Activated T-helper 1 cell treated with Interleukin-2 at 50 U/mL for 16 hours (primary cell): ENCODE data around the gene SERPINB3.
"Not testable (repeated sequence)": the region's sequence is repeated elsewhere in the genome, so short reads cannot be mapped to it uniquely, and the experiment has no call there.

ENCODE experiments used
- DNase-seq: peaks from one replicate; pipeline ENCODE4 v3.0.0-alpha.2; 2020; ENCODE audit warnings: low read depth

The SERPINB3 gene

GRCh38 chr18:63661750-63662149 lies at the start of gene SERPINB3:
TSS of gene SERPINB3 (minus strand) at chr18:63661893. CDS start at chr18:63661216, 677 bp downstream.
- not testable (repeated sequence) for DNase-seq

- DNase-seq = no peak
These were observed 47.0 kb upstream of the SERPINB3 start for GRCh38 chr18:63708650-63709049.

GRCh38 chr18:63707816-63708215 lies 46.1 kb upstream of the SERPINB3 start:
- no peak for DNase-seq

GRCh38 chr18:63705401-63705800 lies 43.7 kb upstream of the SERPINB3 start:
- no peak for DNase-seq

GRCh38 chr18:63702660-63703059 lies 41.0 kb upstream of the SERPINB3 start, which contains the start of gene SERPINB11:
TSS of gene SERPINB11 (plus strand) at chr18:63702960. CDS start at chr18:63710194, 7,234 bp downstream.
- no peak for DNase-seq

DNA sequence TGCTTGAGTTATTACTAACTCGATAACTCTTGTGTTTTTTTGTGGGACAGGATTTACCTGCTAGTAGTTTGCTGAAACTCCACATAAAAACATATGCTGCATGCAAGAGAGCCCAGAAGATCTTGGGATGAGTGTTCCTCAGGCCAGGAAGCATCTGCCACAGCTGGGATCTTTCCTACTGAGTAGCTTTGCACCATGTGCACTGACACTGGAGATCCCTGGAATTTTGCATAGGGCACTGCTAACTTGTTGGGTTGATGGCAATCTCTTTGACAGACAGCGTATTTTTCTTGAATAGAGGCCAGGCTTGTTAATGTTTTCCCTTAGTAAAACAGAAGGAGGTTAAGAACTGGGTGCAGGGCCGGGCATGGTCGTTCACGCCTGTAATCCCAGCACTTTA lies 40.3 kb upstream of the SERPINB3 start:
- DNase-seq = no peak

DNA sequence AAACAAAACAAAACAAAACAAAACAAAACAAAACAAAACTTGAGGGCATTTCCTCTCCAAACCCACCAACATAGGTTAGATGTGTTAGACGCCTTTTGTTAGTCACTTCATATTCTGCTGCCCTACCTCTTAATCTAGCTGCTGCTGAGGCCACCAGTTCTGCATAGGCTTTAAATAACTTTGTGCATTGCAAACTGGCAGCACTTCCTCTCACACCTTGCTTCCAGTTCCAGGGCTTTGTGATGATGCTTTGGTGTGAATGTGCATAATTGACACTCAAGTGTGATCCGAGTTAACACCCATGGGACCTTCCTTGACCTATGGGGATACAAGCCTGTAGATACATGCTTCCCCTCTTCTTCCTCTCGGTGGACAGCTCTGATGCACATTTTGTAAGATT lies 38.8 kb upstream of the SERPINB3 start:
- no peak for DNase-seq

- no peak for DNase-seq
These were observed 35.5 kb upstream of the SERPINB3 start for GRCh38 chr18:63697097-63697660.

DNA sequence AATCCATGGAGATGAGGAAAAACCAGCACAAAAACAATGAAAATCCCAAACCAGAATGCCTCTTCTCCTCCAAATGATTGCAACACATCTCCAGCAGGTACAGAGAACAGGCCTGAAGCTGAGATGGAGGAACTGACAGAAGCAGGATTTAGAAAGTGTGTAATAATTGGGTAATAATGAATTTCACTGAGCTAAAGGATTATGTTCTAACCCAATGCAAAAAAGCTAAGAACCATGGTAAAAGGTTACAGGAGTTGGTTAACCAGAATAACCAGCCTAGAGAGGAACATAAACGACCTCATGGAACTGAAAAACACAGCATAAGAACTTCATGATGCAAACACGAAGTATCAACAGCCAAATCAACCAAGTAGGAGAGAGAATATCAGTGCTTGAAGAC lies 27.4 kb upstream of the SERPINB3 start:
- no peak for DNase-seq

- no peak for DNase-seq
These were observed 25.2 kb upstream of the SERPINB3 start for GRCh38 chr18:63686871-63687270.

GRCh38 chr18:63684718-63685117 lies 23.0 kb upstream of the SERPINB3 start:
- no peak for DNase-seq

DNA sequence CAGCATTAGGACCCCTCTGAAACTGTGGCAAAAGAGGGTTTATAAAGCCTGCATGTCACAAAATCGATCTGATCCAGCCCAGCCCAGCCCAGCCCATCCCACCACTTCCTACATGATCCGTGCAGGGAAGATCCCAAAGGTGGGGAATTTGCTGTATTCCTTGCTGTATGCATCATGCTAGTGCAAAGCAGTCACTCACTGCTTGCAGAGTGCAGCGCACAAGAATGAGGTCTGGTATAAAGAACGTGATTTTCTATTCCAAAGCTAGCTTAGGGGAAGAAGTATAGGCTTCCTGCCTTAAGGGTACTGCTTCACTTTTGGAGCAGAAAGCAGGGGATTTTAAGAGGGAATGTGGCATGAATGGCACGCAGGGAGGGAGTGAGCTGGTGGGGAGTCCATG lies 22.2 kb upstream of the SERPINB3 start:
- DNase-seq = no peak

DNA sequence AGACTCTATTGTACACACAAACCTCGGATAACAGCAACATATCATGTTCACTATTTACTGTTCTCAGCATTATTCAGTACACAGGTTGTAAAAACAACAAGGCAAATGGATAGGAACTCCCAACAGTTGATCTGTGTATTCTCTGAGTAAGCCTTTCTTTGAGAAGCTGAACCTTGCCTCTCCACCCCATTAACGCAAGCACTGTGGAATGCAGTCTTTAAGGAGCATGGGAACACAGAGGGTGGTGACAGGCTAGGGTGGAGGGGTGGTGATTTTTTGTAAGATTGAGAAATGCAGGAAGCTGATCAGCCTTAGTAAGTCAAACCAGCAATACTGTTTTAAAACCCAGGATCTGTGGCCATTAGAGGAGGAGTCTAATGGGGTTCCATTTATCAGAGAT lies 21.5 kb upstream of the SERPINB3 start:
- no peak for DNase-seq

DNA sequence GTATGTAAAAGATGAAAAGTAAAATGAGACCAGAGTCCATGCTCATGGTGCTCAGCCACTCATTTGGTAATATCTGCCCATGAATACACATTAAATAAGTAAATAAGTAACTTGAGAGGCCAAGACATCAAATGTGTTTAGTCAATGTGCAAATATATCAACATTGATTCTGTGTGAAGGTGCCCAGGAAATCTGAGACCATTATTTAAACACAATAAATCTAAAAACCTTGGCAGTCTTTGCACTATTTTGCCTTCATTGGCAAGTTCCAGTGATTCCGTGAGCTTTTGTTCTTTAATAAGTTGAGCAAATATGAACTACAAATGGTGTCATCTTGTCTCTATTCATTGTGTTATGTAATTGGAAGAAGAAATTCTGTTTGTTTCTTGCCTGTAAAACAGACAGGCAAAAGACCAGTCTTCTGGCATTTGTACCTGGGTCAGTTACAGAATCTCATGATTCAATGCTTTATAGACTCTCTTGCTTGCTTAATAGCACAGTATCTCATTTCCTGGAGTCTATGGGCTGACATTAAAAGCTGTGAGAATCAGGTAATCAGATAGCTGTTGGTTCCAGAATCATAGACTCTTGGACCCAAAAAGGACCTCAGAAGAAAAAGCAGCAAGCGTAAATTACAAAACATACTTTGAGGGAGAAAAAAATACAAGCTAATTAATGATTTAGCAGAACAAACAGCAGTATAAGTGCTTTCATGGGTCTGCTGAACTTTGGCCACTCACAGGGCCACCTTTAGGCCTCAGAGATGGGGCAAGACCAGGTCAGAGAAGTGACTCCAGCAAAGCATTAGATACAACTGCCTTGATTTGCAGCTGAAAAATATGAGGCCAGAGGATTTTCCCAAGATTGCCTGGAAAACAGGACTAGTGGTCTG lies 20.0 kb upstream of the SERPINB3 start:
- DNase-seq = no peak

- DNase-seq = no peak
These were observed 18.3 kb upstream of the SERPINB3 start for GRCh38 chr18:63679820-63680606.

GRCh38 chr18:63677500-63678225 lies 16.0 kb upstream of the SERPINB3 start:
- no peak for DNase-seq

DNA sequence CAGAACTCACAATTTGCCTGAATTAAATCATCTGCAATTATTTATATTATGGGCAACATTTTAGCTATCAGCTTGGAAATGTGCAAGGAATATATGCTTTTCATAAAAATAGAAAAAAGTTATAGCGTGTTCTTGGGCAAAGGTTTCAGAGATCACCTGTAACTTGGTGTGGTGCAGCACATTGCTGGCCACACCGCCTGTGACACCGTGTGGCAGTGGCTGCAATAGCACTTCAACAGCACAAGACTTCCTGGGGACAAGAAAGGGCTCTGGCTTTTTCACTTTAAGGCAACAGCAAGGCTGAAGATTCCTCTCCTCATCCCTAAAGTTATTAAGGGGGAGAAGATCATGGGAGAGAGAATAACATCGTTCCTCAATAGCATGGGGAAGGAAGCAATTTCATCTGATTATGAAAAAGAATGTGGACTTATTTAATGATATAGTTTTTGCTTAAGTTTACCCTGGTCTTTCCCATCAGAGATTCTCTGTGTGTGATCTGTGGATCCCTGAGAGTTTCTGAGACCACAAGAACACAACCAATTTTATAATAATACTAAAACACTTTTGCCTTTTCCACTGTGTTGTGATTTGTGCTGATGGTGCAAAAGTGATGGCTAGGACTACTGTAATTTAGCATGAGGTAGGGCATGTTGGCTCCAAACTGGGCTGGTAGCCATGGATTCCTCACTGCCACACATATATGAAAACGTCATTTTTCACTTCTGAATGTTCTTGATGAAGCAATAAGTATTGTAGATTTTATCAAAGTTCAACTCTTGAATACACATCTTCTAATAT lies 15.0 kb upstream of the SERPINB3 start:
- no peak for DNase-seq

DNA sequence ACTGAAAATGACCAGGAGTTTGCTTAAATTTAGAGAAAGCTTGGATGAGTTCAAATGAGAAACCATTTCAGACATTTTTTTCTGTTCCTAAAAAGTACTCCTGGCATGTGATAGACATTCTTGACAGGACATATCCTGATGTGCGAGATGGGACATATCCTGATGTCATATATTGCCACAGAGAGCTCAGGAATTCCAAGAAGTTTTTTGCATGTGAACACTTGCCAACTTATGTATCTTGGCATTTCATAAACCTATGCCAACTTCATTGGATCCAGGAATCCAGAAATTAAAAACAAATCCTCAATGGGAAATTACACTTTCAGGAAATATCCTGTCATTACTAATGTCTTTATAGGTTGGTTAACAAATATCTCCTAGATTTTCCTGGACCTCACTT lies 2.9 kb upstream of the SERPINB3 start:
- no peak for DNase-seq

DNA sequence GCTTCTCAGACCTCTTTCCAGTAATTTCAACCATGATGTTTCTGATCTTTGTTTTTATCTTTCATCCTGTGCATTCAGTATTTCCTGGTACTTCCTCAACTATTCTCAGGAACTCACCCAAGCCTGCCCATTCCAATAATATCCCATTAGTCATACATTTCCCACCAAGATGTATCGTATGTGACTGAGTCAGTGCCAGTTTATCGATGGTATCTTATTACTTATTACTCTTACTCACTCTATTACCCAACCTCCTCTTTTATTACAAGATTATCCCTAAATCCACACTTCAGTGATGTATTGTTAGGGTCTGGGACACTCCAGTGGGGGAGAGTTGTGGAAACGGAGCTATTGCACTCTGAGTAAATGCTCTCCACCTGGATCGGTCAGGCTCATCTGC lies 2.8 kb downstream of the SERPINB3 start:
- not testable (repeated sequence) for DNase-seq

- DNase-seq = not testable (repeated sequence)
These were observed 11.4 kb downstream of the SERPINB3 start for GRCh38 chr18:63650271-63650670.

DNA sequence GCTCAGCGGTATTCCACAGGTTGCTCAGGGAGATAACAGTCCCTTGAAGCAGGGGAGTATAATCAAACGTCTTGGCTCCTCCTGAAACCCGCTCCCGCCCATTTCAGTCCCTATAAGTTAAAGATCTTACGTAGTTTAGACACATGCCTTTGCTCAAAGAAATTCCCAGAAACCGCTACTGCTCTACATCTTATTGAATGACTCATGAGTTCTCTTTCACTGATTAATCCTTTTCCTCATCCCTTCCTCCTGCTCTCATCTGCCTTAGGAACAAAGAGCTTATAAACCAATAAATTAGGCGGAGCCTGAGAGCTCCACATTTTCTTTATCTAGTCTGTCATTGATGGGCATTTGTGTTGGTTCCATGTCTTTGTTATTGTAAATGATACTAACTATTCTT lies 13.5 kb downstream of the SERPINB3 start:
- no peak for DNase-seq
